AG04450 (cell line): ENCODE data around the gene COBL. TPM values are rescaled to one million over a fixed set of nuclear protein-coding genes. Genes with fewer than 3 reads are reported as not detected.

Source experiments
- CTCF ChIA-PET: fragments of 300-600, 350-600 bp; formaldehyde crosslinking; extraction: SDS; loops from one replicate; lab custom pipeline; 2022; ENCODE audit warnings: antibody characterized with exemption, inconsistent platforms; lab: Charles Lee
- POLR2A ChIA-PET: fragments of 350-600 bp; formaldehyde crosslinking; extraction: SDS; loops from one replicate; lab custom pipeline; 2021; ENCODE audit warnings: antibody characterized with exemption, inconsistent platforms; lab: Yijun Ruan, JAX
- DNase-seq: peaks from one replicate; pipeline ENCODE4 v3.0.0-alpha.2; 2011; ENCODE audit warnings: low read depth, low spot score
- H3K27ac ChIP-seq: one replicate; pipeline ENCODE4 v1.5.1; 2012; ENCODE audit warnings: low read depth, low read length, control low read depth
- H3K27me3 ChIP-seq: one replicate; pipeline ENCODE4 v1.6.0; 2012; ENCODE audit warnings: low read length; ENCODE audit not compliant: control insufficient read depth, insufficient read depth
- H3K4me3 ChIP-seq: 2 replicates; pipeline ENCODE4 v1.5.1; 2011; ENCODE audit warnings: mild to moderate bottlenecking, low read depth, low read length, control low read depth
- H3K9me3 ChIP-seq: 2 replicates; pipeline ENCODE4 v1.5.1; 2012; ENCODE audit warnings: low read length; ENCODE audit not compliant: control insufficient read depth, insufficient read depth
- CTCF ChIP-seq: IDR thresholded peaks from 2 replicates; pipeline ENCODE4 v1.5.1; 2011; ENCODE audit warnings: low read depth, low read length, control low read depth, inconsistent platforms
- polyA plus RNA-seq: library from polyadenylated mRNA; depleted of rRNA; stranded (reverse); fragments of >200 nt; gene quantifications from 2 replicates; pipeline ENCODE4 v1.2.3, GENCODE V29; 2011

The COBL gene
- polyA plus RNA-seq, 1 experiment = 0.06 TPM

GRCh38 chr7:51242881-51243518, 73.6 kb downstream of the COBL start:
- DNase-seq = no peak
- CTCF ChIA-PET = no interaction called here

GRCh38 chr7:51242007-51242691, 74.5 kb downstream of the COBL start:
- Histone ChIP-seq H3K27me3 (no peaks in the 10 kb centered on the region), H3K4me3 (no peak overlapping the region), H3K27ac (no peak overlapping the region), H3K9me3 (no peaks in the 10 kb centered on the region)
- ChIA-PET POLR2A (no interaction called here), CTCF (no interaction called here)
- DNase-seq = no peak
- TF ChIP-seq CTCF = no peak

More at GRCh38 chr7:51242881-51243518, 73.6 kb downstream of the COBL start:
- no peak for TF ChIP-seq CTCF
- H3K27me3 ChIP-seq = no peaks in the 10 kb centered on the region
- POLR2A ChIA-PET = no interaction called here
- H3K27ac ChIP-seq = no peak overlapping the region
- no peaks in the 10 kb centered on the region for H3K9me3 ChIP-seq
- no peak overlapping the region for H3K4me3 ChIP-seq

- Histone ChIP-seq H3K27ac (no peak overlapping the region), H3K4me3 (no peak overlapping the region), H3K27me3 (no peaks in the 10 kb centered on the region), H3K9me3 (no peaks in the 10 kb centered on the region)
- no peak for DNase-seq
- POLR2A ChIA-PET = no interaction called here
- CTCF ChIA-PET = no interaction called here
- TF ChIP-seq CTCF = no peak
Observed at GRCh38 chr7:51240868-51241267, 75.7 kb downstream of the COBL start.

GRCh38 chr7:51239691-51240090, 76.9 kb downstream of the COBL start:
- DNase-seq = no peak
- ChIA-PET POLR2A (no interaction called here), CTCF (no interaction called here)
- H3K9me3 ChIP-seq = no peaks in the 10 kb centered on the region
- no peak for TF ChIP-seq CTCF
- H3K27me3 ChIP-seq = no peaks in the 10 kb centered on the region
- H3K27ac ChIP-seq = no peak overlapping the region
- no peak overlapping the region for H3K4me3 ChIP-seq

- ChIA-PET POLR2A (no interaction called here), CTCF (no interaction called here)
- no peak overlapping the region for H3K4me3 ChIP-seq
- no peak overlapping the region for H3K27ac ChIP-seq
- TF ChIP-seq CTCF = no peak
- no peaks in the 10 kb centered on the region for H3K27me3 ChIP-seq
- no peaks in the 10 kb centered on the region for H3K9me3 ChIP-seq
- no peak for DNase-seq
Observed at GRCh38 chr7:51238981-51239495, 77.6 kb downstream of the COBL start.
